ENCODE results near the gene VWA5B1.

VWA5B1 gene, protein sequence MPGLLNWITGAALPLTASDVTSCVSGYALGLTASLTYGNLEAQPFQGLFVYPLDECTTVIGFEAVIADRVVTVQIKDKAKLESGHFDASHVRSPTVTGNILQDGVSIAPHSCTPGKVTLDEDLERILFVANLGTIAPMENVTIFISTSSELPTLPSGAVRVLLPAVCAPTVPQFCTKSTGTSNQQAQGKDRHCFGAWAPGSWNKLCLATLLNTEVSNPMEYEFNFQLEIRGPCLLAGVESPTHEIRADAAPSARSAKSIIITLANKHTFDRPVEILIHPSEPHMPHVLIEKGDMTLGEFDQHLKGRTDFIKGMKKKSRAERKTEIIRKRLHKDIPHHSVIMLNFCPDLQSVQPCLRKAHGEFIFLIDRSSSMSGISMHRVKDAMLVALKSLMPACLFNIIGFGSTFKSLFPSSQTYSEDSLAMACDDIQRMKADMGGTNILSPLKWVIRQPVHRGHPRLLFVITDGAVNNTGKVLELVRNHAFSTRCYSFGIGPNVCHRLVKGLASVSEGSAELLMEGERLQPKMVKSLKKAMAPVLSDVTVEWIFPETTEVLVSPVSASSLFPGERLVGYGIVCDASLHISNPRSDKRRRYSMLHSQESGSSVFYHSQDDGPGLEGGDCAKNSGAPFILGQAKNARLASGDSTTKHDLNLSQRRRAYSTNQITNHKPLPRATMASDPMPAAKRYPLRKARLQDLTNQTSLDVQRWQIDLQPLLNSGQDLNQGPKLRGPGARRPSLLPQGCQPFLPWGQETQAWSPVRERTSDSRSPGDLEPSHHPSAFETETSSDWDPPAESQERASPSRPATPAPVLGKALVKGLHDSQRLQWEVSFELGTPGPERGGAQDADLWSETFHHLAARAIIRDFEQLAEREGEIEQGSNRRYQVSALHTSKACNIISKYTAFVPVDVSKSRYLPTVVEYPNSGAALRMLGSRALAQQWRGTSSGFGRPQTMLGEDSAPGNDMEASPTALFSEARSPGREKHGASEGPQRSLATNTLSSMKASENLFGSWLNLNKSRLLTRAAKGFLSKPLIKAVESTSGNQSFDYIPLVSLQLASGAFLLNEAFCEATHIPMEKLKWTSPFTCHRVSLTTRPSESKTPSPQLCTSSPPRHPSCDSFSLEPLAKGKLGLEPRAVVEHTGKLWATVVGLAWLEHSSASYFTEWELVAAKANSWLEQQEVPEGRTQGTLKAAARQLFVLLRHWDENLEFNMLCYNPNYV

DNA sequence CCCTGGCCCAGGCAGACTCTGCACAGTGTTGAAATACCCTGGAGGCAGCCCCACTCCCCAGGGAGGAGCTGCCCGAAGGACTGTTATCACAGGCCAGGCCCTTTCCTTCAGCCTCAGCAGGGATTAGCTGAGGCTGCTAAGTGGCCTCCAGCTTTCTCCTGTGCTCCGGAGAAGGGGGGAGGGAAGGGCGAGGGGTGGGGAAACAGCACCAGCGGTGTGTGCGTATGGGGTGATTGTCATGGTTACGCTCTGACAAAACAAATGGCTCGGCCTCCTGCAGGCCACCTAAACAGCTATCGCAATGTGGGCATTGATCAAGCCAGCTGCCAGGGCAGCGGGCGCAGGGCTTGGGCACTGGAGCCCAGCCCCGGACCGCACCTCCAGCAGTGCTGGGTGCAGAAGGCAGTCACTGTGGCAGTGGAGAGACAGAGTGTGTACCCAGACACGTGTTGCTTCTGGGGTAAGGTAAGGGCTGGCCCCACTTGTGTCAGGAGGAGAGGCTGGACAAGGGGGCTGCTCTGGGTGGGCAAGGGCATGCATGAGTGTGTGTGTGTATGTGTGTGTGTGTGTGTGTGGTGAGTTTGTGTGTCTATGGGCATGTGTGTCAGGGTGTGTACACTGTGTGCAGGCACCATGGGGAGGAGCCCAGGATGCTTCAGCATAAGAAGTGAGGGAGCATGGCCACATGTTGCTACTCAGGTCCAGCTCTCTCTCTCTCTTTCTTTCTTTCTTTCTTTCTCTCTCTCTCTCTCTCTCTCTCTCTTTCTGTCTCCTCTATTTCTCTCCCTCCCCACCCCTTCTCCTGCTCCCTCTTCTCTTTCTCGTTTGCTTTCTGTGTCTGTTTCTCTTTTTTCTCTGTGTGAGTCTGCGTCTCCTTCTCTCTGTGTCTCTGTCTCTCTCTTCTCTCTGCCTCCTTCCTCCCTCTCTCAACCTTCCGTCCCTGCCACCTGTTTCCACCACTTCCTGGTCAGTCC, at the start of gene VWA5B1:
Gene VWA5B1 (plus strand): TSS at position 252 of the 974 bp plus-strand sequence. CDS start 19,727 bp downstream, outside the sequence.
- Histone ChIP-seq H3K4me2 (ENCODE audit: low read depth, low read length) (no peak within 1 kb of the TSS), H4K20me1 (ENCODE audit: insufficient read depth, low read length) (no peaks in the 10 kb centered on the region), H3K36me3 (replicated peaks; ENCODE audit: insufficient read depth, low read length) (no peaks in the 10 kb centered on the region), H3F3A (ENCODE audit: insufficient read depth, low read length) (no peaks in the 10 kb centered on the region), H3K79me2 (ENCODE audit: low read length) (no peaks in the 10 kb centered on the region), H3K9me3 (replicated peaks; ENCODE audit: insufficient read depth, low read length) (no peaks in the 10 kb centered on the region), H3K27ac (ENCODE audit: low read length) (no peak within 1 kb of the TSS), H3K4me1 (ENCODE audit: low read length) (no peaks in the 10 kb centered on the region), H2AFZ (ENCODE audit: low read length) (no peak within 1 kb of the TSS), H3K9me2 (replicated peaks; ENCODE audit: insufficient read depth, low read length) (no peaks in the 10 kb centered on the region), H3K4me3 (ENCODE audit: low read length) (no peak within 1 kb of the TSS), H3K9ac (ENCODE audit: low read length) (no peak within 1 kb of the TSS), H3K27me3 (replicated peaks; ENCODE audit: insufficient read depth, low read length) (peaks cover 96% of the 10 kb centered on the region)
- no peak for DNase-seq
- TF ChIP-seq EZH2phosphoT487 (IDR thresholded peaks at IDR 0.05; ENCODE audit: low read length) (no peak), EZH2 (optimal IDR thresholded peaks at IDR 0.05; ENCODE audit: low read depth, low read length) (no peak)
- TF ChIP-seq, protein P1, sequence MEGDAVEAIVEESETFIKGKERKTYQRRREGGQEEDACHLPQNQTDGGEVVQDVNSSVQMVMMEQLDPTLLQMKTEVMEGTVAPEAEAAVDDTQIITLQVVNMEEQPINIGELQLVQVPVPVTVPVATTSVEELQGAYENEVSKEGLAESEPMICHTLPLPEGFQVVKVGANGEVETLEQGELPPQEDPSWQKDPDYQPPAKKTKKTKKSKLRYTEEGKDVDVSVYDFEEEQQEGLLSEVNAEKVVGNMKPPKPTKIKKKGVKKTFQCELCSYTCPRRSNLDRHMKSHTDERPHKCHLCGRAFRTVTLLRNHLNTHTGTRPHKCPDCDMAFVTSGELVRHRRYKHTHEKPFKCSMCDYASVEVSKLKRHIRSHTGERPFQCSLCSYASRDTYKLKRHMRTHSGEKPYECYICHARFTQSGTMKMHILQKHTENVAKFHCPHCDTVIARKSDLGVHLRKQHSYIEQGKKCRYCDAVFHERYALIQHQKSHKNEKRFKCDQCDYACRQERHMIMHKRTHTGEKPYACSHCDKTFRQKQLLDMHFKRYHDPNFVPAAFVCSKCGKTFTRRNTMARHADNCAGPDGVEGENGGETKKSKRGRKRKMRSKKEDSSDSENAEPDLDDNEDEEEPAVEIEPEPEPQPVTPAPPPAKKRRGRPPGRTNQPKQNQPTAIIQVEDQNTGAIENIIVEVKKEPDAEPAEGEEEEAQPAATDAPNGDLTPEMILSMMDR (IDR thresholded peaks at IDR 0.05; ENCODE audit: low read length) = no peak

DNA sequence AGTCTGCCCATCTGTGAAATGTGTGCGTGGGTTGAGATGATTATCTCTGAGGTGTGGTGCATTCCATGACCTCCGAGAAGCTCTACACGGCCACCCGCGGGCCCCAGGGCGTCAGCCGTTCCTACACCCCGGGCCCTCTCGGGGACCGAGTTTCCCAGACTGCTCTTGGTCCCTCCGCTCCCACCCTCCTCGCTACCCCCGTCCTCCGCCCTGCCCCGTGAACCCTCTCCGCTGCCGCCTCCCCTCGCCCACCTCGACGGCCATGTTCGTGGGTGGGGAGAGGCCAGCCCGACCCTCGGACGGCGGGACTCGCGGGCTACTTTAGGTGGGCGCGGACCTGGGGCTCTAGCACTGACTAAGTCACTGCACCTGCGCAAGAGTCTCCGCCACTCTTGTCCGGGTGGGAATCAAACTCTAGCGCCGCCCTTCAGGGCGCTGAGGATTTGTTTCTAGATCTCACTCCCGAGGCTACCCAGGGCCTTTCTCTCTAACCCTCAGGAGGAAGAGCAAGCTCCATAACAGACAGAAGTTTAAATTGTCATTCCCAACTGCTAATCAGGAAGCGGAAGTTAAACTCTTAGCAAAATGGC, 47.7 kb upstream of the VWA5B1 start:
- Histone ChIP-seq H3K79me2 (ENCODE audit: low read length) (no peaks in the 10 kb centered on the region), H3K27me3 (replicated peaks; ENCODE audit: insufficient read depth, low read length) (peaks cover 93% of the 10 kb centered on the region), H3F3A (ENCODE audit: insufficient read depth, low read length) (no peaks in the 10 kb centered on the region), H3K4me3 (ENCODE audit: low read length) (no peak overlapping the region), H3K9ac (ENCODE audit: low read length) (no peak overlapping the region), H3K36me3 (replicated peaks; ENCODE audit: insufficient read depth, low read length) (no peaks in the 10 kb centered on the region), H4K20me1 (ENCODE audit: insufficient read depth, low read length) (no peaks in the 10 kb centered on the region), H3K27ac (ENCODE audit: low read length) (no peak overlapping the region), H3K4me1 (ENCODE audit: low read length) (no peaks in the 10 kb centered on the region), H3K4me2 (ENCODE audit: low read depth, low read length) (no peak overlapping the region), H3K9me3 (replicated peaks; ENCODE audit: insufficient read depth, low read length) (no peaks in the 10 kb centered on the region), H3K9me2 (replicated peaks; ENCODE audit: insufficient read depth, low read length) (no peaks in the 10 kb centered on the region), H2AFZ (ENCODE audit: low read length) (no peak overlapping the region)
- no peak for TF ChIP-seq EZH2 (optimal IDR thresholded peaks at IDR 0.05; ENCODE audit: low read depth, low read length)
- no peak for TF ChIP-seq EZH2phosphoT487 (IDR thresholded peaks at IDR 0.05; ENCODE audit: low read length)
- TF ChIP-seq, protein P1 (IDR thresholded peaks at IDR 0.05; ENCODE audit: low read length) = no peak
- DNase-seq = no peak
